Measurements from ENCODE around the gene CD209. TPM values are rescaled to one million over a fixed set of nuclear protein-coding genes. Genes with fewer than 3 reads are reported as not detected.

CD209 gene
- total RNA-seq, 1 experiment from 2014 or later = not detected

DNA sequence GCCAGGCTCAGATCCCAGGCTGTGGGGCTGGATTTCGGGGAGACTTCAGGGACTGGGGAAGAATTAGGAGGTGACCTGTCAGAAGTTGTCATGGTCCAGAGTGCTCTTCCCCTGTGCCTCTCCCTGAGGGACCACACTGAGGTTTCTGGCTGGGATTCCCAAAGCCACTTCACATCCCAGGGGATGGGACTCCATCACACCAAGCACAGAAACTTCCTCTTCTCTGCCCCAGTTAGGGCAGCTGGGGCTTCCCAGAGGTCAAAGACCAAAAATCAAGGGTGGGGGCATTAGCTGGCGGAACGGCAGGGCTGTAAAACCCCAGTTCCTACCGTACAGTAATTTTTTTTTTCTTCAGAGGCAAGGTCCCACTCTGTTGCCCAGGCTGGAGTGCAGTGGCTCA is 52.8 kb downstream of the CD209 start:
- BruUV-seq (replicated peaks) = no TSS peak
- CTCF ChIA-PET = no interaction called here
- TF ChIP-seq, protein P1, sequence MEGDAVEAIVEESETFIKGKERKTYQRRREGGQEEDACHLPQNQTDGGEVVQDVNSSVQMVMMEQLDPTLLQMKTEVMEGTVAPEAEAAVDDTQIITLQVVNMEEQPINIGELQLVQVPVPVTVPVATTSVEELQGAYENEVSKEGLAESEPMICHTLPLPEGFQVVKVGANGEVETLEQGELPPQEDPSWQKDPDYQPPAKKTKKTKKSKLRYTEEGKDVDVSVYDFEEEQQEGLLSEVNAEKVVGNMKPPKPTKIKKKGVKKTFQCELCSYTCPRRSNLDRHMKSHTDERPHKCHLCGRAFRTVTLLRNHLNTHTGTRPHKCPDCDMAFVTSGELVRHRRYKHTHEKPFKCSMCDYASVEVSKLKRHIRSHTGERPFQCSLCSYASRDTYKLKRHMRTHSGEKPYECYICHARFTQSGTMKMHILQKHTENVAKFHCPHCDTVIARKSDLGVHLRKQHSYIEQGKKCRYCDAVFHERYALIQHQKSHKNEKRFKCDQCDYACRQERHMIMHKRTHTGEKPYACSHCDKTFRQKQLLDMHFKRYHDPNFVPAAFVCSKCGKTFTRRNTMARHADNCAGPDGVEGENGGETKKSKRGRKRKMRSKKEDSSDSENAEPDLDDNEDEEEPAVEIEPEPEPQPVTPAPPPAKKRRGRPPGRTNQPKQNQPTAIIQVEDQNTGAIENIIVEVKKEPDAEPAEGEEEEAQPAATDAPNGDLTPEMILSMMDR (IDR thresholded peaks at IDR 0.05) = no peak
- TF ChIP-seq, protein P2, sequence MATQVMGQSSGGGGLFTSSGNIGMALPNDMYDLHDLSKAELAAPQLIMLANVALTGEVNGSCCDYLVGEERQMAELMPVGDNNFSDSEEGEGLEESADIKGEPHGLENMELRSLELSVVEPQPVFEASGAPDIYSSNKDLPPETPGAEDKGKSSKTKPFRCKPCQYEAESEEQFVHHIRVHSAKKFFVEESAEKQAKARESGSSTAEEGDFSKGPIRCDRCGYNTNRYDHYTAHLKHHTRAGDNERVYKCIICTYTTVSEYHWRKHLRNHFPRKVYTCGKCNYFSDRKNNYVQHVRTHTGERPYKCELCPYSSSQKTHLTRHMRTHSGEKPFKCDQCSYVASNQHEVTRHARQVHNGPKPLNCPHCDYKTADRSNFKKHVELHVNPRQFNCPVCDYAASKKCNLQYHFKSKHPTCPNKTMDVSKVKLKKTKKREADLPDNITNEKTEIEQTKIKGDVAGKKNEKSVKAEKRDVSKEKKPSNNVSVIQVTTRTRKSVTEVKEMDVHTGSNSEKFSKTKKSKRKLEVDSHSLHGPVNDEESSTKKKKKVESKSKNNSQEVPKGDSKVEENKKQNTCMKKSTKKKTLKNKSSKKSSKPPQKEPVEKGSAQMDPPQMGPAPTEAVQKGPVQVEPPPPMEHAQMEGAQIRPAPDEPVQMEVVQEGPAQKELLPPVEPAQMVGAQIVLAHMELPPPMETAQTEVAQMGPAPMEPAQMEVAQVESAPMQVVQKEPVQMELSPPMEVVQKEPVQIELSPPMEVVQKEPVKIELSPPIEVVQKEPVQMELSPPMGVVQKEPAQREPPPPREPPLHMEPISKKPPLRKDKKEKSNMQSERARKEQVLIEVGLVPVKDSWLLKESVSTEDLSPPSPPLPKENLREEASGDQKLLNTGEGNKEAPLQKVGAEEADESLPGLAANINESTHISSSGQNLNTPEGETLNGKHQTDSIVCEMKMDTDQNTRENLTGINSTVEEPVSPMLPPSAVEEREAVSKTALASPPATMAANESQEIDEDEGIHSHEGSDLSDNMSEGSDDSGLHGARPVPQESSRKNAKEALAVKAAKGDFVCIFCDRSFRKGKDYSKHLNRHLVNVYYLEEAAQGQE (IDR thresholded peaks at IDR 0.05; ENCODE audit: insufficient read depth in 1 of 2, low read depth in 2 of 2, low read length in 1 of 2) = no peak
- TF ChIP-seq TCF7L2 (IDR thresholded peaks at IDR 0.05; ENCODE audit: low read depth, low read length) (no peak), POLR2AphosphoS5 (IDR thresholded peaks at IDR 0.05; ENCODE audit: low read depth, low read length) (no peak), SIN3A (IDR thresholded peaks at IDR 0.05; ENCODE audit: borderline replicate concordance, insufficient read depth, low read depth, low read length) (no peak)

DNA sequence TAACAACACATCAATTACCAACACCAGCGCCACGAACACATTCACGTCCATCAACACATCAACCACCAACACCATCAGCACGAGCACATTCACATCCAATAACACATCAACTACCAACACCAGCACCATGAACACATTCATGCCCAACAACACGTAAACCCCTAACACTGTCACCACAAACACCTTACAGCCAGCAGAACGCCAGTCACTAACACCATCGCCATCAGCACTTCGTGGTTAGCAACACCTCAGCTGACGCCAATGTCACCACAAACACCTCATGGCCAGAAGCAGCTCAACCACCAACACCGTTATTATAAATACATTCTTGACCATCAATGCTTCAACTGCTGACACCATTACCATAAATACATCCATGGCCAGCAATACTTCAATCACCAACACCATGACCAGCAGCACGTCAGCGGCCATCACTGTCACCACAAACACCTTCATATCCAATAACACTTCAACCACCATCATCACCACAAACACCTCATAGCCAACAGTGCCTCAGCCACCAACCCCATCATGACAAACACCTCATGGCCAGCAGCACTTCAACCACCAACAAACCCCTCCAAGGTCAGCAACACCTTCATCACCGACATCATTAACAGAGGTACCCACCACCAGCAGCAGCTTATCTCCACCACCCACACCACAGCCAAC is 54.8 kb downstream of the CD209 start:
- Histone ChIP-seq H3K36me3 (ENCODE audit: control insufficient read depth, insufficient read depth, low read length) (no peaks in the 10 kb centered on the region), H3K4me1 (ENCODE audit: control insufficient read depth, insufficient read depth, low read length) (no peaks in the 10 kb centered on the region), H3K27ac (ENCODE audit: low read length) (no peak overlapping the region), H3K9me3 (ENCODE audit: control insufficient read depth, insufficient read depth, low read depth, low read length) (no peaks in the 10 kb centered on the region), H3K27me3 (ENCODE audit: control insufficient read depth, insufficient read depth, low read length) (no peaks in the 10 kb centered on the region; the same call in 1 of the 2 replicates), H3K4me3 (ENCODE audit: low read depth in 2 of 2, low read length in 2 of 2) (no peak overlapping the region)
- no TSS peak for BruUV-seq (replicated peaks)
- intact Hi-C loops (cut with micrococcal nuclease; ENCODE audit: unreplicated experiment) (no loop called here), in situ Hi-C loops (cut with HindIII; ENCODE audit: low pct_unique_long_range_greater_than_20kb, low sequenced_read_pairs) (no loop called here)
- CTCF ChIA-PET = no interaction called here
- TF ChIP-seq SIN3A (IDR thresholded peaks at IDR 0.05; ENCODE audit: borderline replicate concordance, insufficient read depth, low read depth, low read length) (no peak), POLR2AphosphoS5 (IDR thresholded peaks at IDR 0.05; ENCODE audit: low read depth, low read length) (no peak)
- ATAC-seq (no peak), DNase-seq (ENCODE audit: low read depth, low spot score) (no peak)
- POLR2A ChIA-PET = no interaction called here

More for the DNA sequence above, 52.8 kb downstream of the CD209 start:
- intact Hi-C loops (cut with micrococcal nuclease; ENCODE audit: unreplicated experiment) = no loop called here
- POLR2A ChIA-PET = no interaction called here
- DNase-seq (ENCODE audit: low read depth, low spot score) (no peak), ATAC-seq (no peak)
- no peak overlapping the region for H3K27ac ChIP-seq (ENCODE audit: low read length)
- no peaks in the 10 kb centered on the region for H3K9me3 ChIP-seq (ENCODE audit: control insufficient read depth, insufficient read depth, low read depth, low read length)
- no peaks in the 10 kb centered on the region for H3K36me3 ChIP-seq (ENCODE audit: control insufficient read depth, insufficient read depth, low read length)
- no peak overlapping the region for H3K4me3 ChIP-seq (ENCODE audit: low read depth in 2 of 2, low read length in 2 of 2)
- H3K4me1 ChIP-seq (ENCODE audit: control insufficient read depth, insufficient read depth, low read length) = no peaks in the 10 kb centered on the region
- in situ Hi-C loops (cut with HindIII; ENCODE audit: low pct_unique_long_range_greater_than_20kb, low sequenced_read_pairs) = no loop called here
- peaks cover 2% of the 10 kb centered on the region; the same call in 1 of the 2 replicates for H3K27me3 ChIP-seq (ENCODE audit: control insufficient read depth, insufficient read depth, low read length)

DNA sequence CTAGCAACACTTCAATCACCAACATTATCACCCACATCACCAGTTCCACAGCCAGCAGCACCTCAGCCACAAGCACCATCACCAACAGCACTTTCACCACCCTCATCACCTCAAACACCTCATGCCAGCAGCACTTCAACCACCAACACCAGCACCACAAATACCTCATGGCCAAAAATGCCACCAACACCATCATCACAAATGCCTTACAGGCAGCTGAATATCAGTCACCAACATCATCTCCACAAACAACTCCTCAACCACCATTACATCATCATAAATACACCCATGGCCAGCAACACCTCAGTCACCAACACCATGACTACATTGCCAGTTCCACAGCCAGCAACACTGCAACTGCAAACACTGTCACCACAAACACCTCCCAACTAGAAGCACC is 55.8 kb downstream of the CD209 start:
- no TSS peak for BruUV-seq (replicated peaks)
- CTCF ChIA-PET = interaction anchor here (0.6 kb wide), 1 partner anchor 40 kb away, joined by 3 read pairs; no protein-coding TSS in a partner anchor
- ATAC-seq (no peak), DNase-seq (ENCODE audit: low read depth, low spot score) (no peak)
- TF ChIP-seq POLR2AphosphoS5 (IDR thresholded peaks at IDR 0.05; ENCODE audit: low read depth, low read length) (no peak), TCF7L2 (IDR thresholded peaks at IDR 0.05; ENCODE audit: low read depth, low read length) (no peak), SIN3A (IDR thresholded peaks at IDR 0.05; ENCODE audit: borderline replicate concordance, insufficient read depth, low read depth, low read length) (no peak)
- TF ChIP-seq, protein P1 (IDR thresholded peaks at IDR 0.05) = no peak
- TF ChIP-seq, protein P2 (IDR thresholded peaks at IDR 0.05; ENCODE audit: insufficient read depth in 1 of 2, low read depth in 2 of 2, low read length in 1 of 2) = no peak
- no peaks in the 10 kb centered on the region for H3K36me3 ChIP-seq (ENCODE audit: control insufficient read depth, insufficient read depth, low read length)
- in situ Hi-C loops (cut with HindIII; ENCODE audit: low pct_unique_long_range_greater_than_20kb, low sequenced_read_pairs) = no loop called here
- H3K4me1 ChIP-seq (ENCODE audit: control insufficient read depth, insufficient read depth, low read length) = no peaks in the 10 kb centered on the region
- H3K4me3 ChIP-seq (ENCODE audit: low read depth in 2 of 2, low read length in 2 of 2) = no peak overlapping the region
- POLR2A ChIA-PET = no interaction called here
- H3K9me3 ChIP-seq (ENCODE audit: control insufficient read depth, insufficient read depth, low read depth, low read length) = no peaks in the 10 kb centered on the region
- intact Hi-C loops (cut with micrococcal nuclease; ENCODE audit: unreplicated experiment) = no loop called here
- no peak overlapping the region for H3K27ac ChIP-seq (ENCODE audit: low read length)
- H3K27me3 ChIP-seq (ENCODE audit: control insufficient read depth, insufficient read depth, low read length) = no peaks in the 10 kb centered on the region

Measured in Panc1 (cell line).